Measurements from ENCODE around the gene CENPH.

- TF ChIP-seq GATA3 (IDR thresholded peaks at IDR 0.05; ENCODE audit: low read depth, low read length) (no peak), GATA2 (IDR thresholded peaks at IDR 0.05; ENCODE audit: low read depth, low read length) (no peak)
Observed at GRCh38 chr5:69248019-69248418, 58.6 kb downstream of the CENPH start.
